Renal cortical epithelial cell (primary cell): ENCODE data around the gene GOLT1B. TPM values are rescaled to one million over a fixed set of nuclear protein-coding genes. Genes with fewer than 3 reads are reported as not detected.
A peak's percentile ranks its signal among the peaks of the same experiment; 100 is the strongest.

Experiments used
- DNase-seq: peaks from one replicate; pipeline ENCODE4 v3.0.0-alpha.2; 2011; ENCODE audit warnings: low read depth
- total RNA-seq: library from RNA; depleted of rRNA; stranded (reverse); fragments of >200 nt; gene quantifications from 2 replicates; pipeline ENCODE4 v1.2.3, GENCODE V29; 2014

Gene GOLT1B
- total RNA-seq, 1 donor from 2014 or later: 47.5 TPM

GRCh38 chr12:21523148-21523547 is 21.6 kb downstream of the GOLT1B start:
- DNase-seq: no peak

GRCh38 chr12:21526053-21526452 is 24.5 kb downstream of the GOLT1B start, which contains the start of gene SPX:
SPX (plus strand) TSS chr12:21526296; CDS start chr12:21526473, 177 bp downstream.
- peak; percentile 76 for DNase-seq

- peak; percentile 41 for DNase-seq
Measured at GRCh38 chr12:21526721-21527345, 25.2 kb downstream of the GOLT1B start.

GRCh38 chr12:21527451-21528180 is 26.0 kb downstream of the GOLT1B start:
- DNase-seq: peak; percentile 26

GRCh38 chr12:21528953-21529352 is 27.4 kb downstream of the GOLT1B start:
- peak; percentile 95 for DNase-seq

GRCh38 chr12:21529456-21529855 is 27.9 kb downstream of the GOLT1B start:
- no peak for DNase-seq

GRCh38 chr12:21538061-21538653 is 36.6 kb downstream of the GOLT1B start:
- no peak for DNase-seq

GRCh38 chr12:21539797-21540196 is 38.2 kb downstream of the GOLT1B start:
- no peak for DNase-seq

- no peak for DNase-seq
Measured at GRCh38 chr12:21541773-21542172, 40.2 kb downstream of the GOLT1B start.

GRCh38 chr12:21542403-21542802 is 40.8 kb downstream of the GOLT1B start:
- no peak for DNase-seq

- no peak for DNase-seq
Measured at GRCh38 chr12:21543151-21543550, 41.6 kb downstream of the GOLT1B start.

- DNase-seq: no peak
Measured at GRCh38 chr12:21545557-21545956, 44.0 kb downstream of the GOLT1B start.

- DNase-seq: no peak
Measured at GRCh38 chr12:21546716-21547115, 45.1 kb downstream of the GOLT1B start.

GRCh38 chr12:21547437-21547836 is 45.8 kb downstream of the GOLT1B start:
- no peak for DNase-seq

- DNase-seq: no peak
Measured at GRCh38 chr12:21551841-21552465, 50.4 kb downstream of the GOLT1B start.

GRCh38 chr12:21552635-21553328 is 51.2 kb downstream of the GOLT1B start:
- no peak for DNase-seq

GRCh38 chr12:21553329-21553675 is 51.7 kb downstream of the GOLT1B start:
- DNase-seq: no peak

GRCh38 chr12:21558100-21558679 is 56.6 kb downstream of the GOLT1B start:
- no peak for DNase-seq

GRCh38 chr12:21559855-21560569 is 58.4 kb downstream of the GOLT1B start:
- DNase-seq: peak; percentile 90

- peak; percentile 31 for DNase-seq
Measured at GRCh38 chr12:21561158-21561557, 59.6 kb downstream of the GOLT1B start.

- DNase-seq: no peak
Measured at GRCh38 chr12:21562859-21563258, 61.3 kb downstream of the GOLT1B start.
